Gastroesophageal sphincter (tissue), 4 donors: Measurements from ENCODE around the gene PDZD4. TPM values are rescaled to one million over a fixed set of nuclear protein-coding genes. Genes with fewer than 3 reads are reported as not detected.

Experiments
- ATAC-seq: fragments of 150-250 bp; one replicate; pipeline ENCODE4 v1.9.1; 2016; ENCODE audit warnings: mild to moderate bottlenecking, moderate library complexity
- H3K27ac ChIP-seq, 4 donors: fragments of 200-600 bp; sonication (generic) in 3 of 4; 1 replicate in 3 of 4; 2 replicates in 1 of 4; pipeline ENCODE4 v1.5.1; 2016 to 2019
- H3K27me3 ChIP-seq: fragments of 200-600 bp; sonication (generic); one replicate; pipeline ENCODE4 v1.5.1; 2019
- H3K36me3 ChIP-seq, 2 donors: fragments of 200-600 bp; sonication (generic); one replicate each; pipeline ENCODE4 v1.5.1; 2019; ENCODE audit warnings: control low read depth in 1 of 2
- H3K4me1 ChIP-seq, 3 donors: fragments of 200-600 bp; sonication (generic); 1 replicate in 2 of 3; 2 replicates in 1 of 3; pipeline ENCODE4 v1.5.1; 2016 to 2019; ENCODE audit warnings: control low read depth in 2 of 3
- H3K4me3 ChIP-seq, 2 donors: fragments of 200-600 bp; sonication (generic); one replicate each; pipeline ENCODE4 v1.5.1; 2019; ENCODE audit warnings: mild to moderate bottlenecking in 1 of 2, moderate library complexity in 1 of 2
- H3K9me3 ChIP-seq, 3 donors: fragments of 200-600 bp; sonication (generic); one replicate each; pipeline ENCODE4 v1.5.1; 2017 to 2019; ENCODE audit warnings: control low read depth in 2 of 3
- CTCF ChIP-seq, 4 experiments: fragments of 200-600 bp in 2 of 4; fragments of 450-650 bp in 2 of 4; sonication (generic) in 1 of 4; IDR thresholded peaks; one replicate each; pipeline ENCODE4 v1.5.1; 2017 to 2019; ENCODE audit warnings: antibody characterized with exemption in 4 of 4, mild to moderate bottlenecking in 2 of 4, moderate library complexity in 2 of 4
- EP300 ChIP-seq: sonication (generic); formaldehyde crosslinking; IDR thresholded peaks from one replicate; pipeline ENCODE4 v1.6.1; 2017; ENCODE audit warnings: antibody characterized with exemption, mild to moderate bottlenecking
- POLR2A ChIP-seq, 2 donors: fragments of 450-650 bp; IDR thresholded peaks; one replicate each; pipeline ENCODE4 v1.6.1; 2017; ENCODE audit warnings: antibody characterized with exemption in 2 of 2, mild to moderate bottlenecking in 2 of 2, moderate library complexity in 1 of 2
- POLR2AphosphoS5 ChIP-seq: sonication (generic); formaldehyde crosslinking; IDR thresholded peaks from one replicate; pipeline ENCODE4 v1.6.1; 2017; ENCODE audit warnings: antibody characterized with exemption
- WGBS, 2 donors: methylation state at CpG; one replicate each; pipeline ENCODE4 v1.1.5; 2018; ENCODE audit warnings: low coverage in 1 of 2; 5-methylcytosine and 5-hydroxymethylcytosine counted together
- total RNA-seq, 4 donors: library from RNA; depleted of rRNA; stranded (reverse); fragments of >200 nt; gene quantifications; one replicate each; pipeline ENCODE4 v1.1.0, GENCODE V29; 2016

PDZD4 gene
- total RNA-seq, 4 donors from 2014 or later, result 10.6 to 48.5 (median 26.4) TPM

GRCh38 chrX:153873282-153874084 lies 43.1 kb upstream of the PDZD4 start:
- H3K9me3 ChIP-seq, result no peaks in the 10 kb centered on the region
- H3K27ac ChIP-seq, result no peak overlapping the region
- H3K4me1 ChIP-seq, result no peaks in the 10 kb centered on the region
- TF ChIP-seq POLR2A (IDR thresholded peaks at IDR 0.05), result no peak
- no peak for TF ChIP-seq EP300
- no peak for TF ChIP-seq CTCF (IDR thresholded peaks at IDR 0.05)
- TF ChIP-seq POLR2AphosphoS5, result no peak
- H3K36me3 ChIP-seq, result no peaks in the 10 kb centered on the region
- H3K4me3 ChIP-seq, result no peak overlapping the region
- WGBS, 2 donors, result 30% methylated on average over 2 of the region's 7 CpGs; no CpG with 5 or more reads in 1 of the 2 donors
- no peak for ATAC-seq
- peaks cover 55% of the 10 kb centered on the region for H3K27me3 ChIP-seq

GRCh38 chrX:153871946-153872878 lies 41.9 kb upstream of the PDZD4 start:
- no peak for TF ChIP-seq POLR2AphosphoS5
- no peak for TF ChIP-seq EP300
- no peak for TF ChIP-seq POLR2A (IDR thresholded peaks at IDR 0.05)
- TF ChIP-seq CTCF (IDR thresholded peaks at IDR 0.05), result no peak
- 64 to 80% methylated on average over 1 to 10 of the region's 29 CpGs for WGBS, 2 donors
- no peak overlapping the region for H3K27ac ChIP-seq
- H3K36me3 ChIP-seq, result no peaks in the 10 kb centered on the region
- H3K27me3 ChIP-seq, result peaks cover 42% of the 10 kb centered on the region
- no peaks in the 10 kb centered on the region for H3K4me1 ChIP-seq
- H3K9me3 ChIP-seq, result no peaks in the 10 kb centered on the region
- no peak for ATAC-seq
- H3K4me3 ChIP-seq, result no peak overlapping the region

DNA sequence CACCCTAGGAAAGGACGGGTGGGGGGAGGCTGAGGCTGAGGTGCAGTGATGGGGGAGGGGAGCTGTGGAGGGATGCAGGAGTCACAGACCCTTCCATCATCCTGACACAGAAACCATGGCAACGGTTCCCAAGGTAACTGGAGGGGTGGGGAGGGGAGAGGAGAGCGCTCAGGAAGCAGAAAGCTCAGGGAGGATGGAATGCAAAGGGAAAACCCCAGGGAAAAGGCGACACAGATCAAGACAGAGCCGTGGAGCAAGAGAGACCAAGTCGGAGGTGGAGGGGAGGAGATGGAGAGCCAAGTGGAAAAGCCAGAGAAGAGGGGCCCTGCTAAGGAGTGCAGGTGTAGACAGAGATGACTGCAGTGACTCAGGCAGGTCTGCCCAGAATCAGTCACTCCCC lies 41.1 kb upstream of the PDZD4 start:
- no peak overlapping the region for H3K27ac ChIP-seq
- WGBS, 2 donors, result 21 to 28% methylated on average over 2 to 3 of the region's 6 CpGs
- ATAC-seq, result no peak
- no peak overlapping the region for H3K4me3 ChIP-seq
- no peak for TF ChIP-seq POLR2A (IDR thresholded peaks at IDR 0.05)
- no peak for TF ChIP-seq CTCF (IDR thresholded peaks at IDR 0.05)
- no peak for TF ChIP-seq EP300
- no peak for TF ChIP-seq POLR2AphosphoS5
- H3K9me3 ChIP-seq, result no peaks in the 10 kb centered on the region
- H3K36me3 ChIP-seq, result no peaks in the 10 kb centered on the region
- peaks cover 38% of the 10 kb centered on the region for H3K27me3 ChIP-seq
- H3K4me1 ChIP-seq, result no peaks in the 10 kb centered on the region

GRCh38 chrX:153870791-153871360 lies 40.5 kb upstream of the PDZD4 start:
- ATAC-seq, result no peak
- no peaks in the 10 kb centered on the region for H3K4me1 ChIP-seq
- no peak overlapping the region for H3K4me3 ChIP-seq
- no peaks in the 10 kb centered on the region for H3K9me3 ChIP-seq
- no peaks in the 10 kb centered on the region for H3K36me3 ChIP-seq
- TF ChIP-seq POLR2AphosphoS5 (no peak), CTCF (IDR thresholded peaks at IDR 0.05) (no peak), EP300 (no peak), POLR2A (IDR thresholded peaks at IDR 0.05) (no peak)
- H3K27me3 ChIP-seq, result peaks cover 32% of the 10 kb centered on the region
- H3K27ac ChIP-seq, result no peak overlapping the region
- 100% methylated on average over 1 of the region's 21 CpGs; no CpG with 5 or more reads in 1 of the 2 donors for WGBS, 2 donors
